IgD-negative memory B cell (primary cell): ENCODE measurements around the gene TMEM121. TPM values are rescaled to one million over a fixed set of nuclear protein-coding genes. Genes with fewer than 3 reads are reported as not detected.

Source experiments
- H3K27ac Mint-ChIP-seq, 3 donors: one replicate each; pipeline ENCODE4 v1.8.0; 2020 to 2022; ENCODE audit warnings: mild to moderate bottlenecking in 3 of 3, mixed read lengths in 3 of 3, moderate library complexity in 1 of 3
- H3K27me3 Mint-ChIP-seq: one replicate; pipeline ENCODE4 v1.8.0; 2021; ENCODE audit warnings: mixed read lengths
- H3K36me3 Mint-ChIP-seq: one replicate; pipeline ENCODE4 v1.8.0; 2020; ENCODE audit warnings: mild to moderate bottlenecking, mixed read lengths
- H3K4me1 Mint-ChIP-seq, 3 donors: one replicate each; pipeline ENCODE4 v1.8.0; 2020 to 2022; ENCODE audit warnings: mixed read lengths in 3 of 3, mild to moderate bottlenecking in 1 of 3
- H3K4me3 Mint-ChIP-seq, 4 donors: one replicate each; pipeline ENCODE4 v1.8.0; 2020 to 2022; ENCODE audit warnings: mild to moderate bottlenecking in 4 of 4, mixed read lengths in 4 of 4, moderate library complexity in 3 of 4
- H3K9me3 Mint-ChIP-seq, 3 donors: one replicate each; pipeline ENCODE4 v1.8.0; 2020 to 2021; ENCODE audit warnings: mixed read lengths in 3 of 3, mild to moderate bottlenecking in 1 of 3
- polyA plus RNA-seq: library from polyadenylated mRNA; unstranded; fragments of 300-500 nt; fragmentation: Illumina TruSeq; gene quantifications from one replicate; pipeline ENCODE4 v1.2.3, GENCODE V29; 2021

Gene TMEM121
- polyA plus RNA-seq, 1 donor from 2014 or later: 5.5 TPM

- Mint-ChIP-seq H3K36me3 (peaks cover 2% of the 10 kb centered on the region), H3K9me3 (no peaks in the 10 kb centered on the region), H3K4me3 (peak overlapping the region in 3 of 4 donors; percentile 4 to 54 (median 7)), H3K4me1 (peaks cover 17 to 34% (median 31%) of the 10 kb centered on the region in 3 donors), H3K27ac (peak overlapping the region; percentile 96 to 100 (median 100)), H3K27me3 (no peaks in the 10 kb centered on the region)
Observed at GRCh38 chr14:105484069-105484996, 42.0 kb upstream of the TMEM121 start.

- Mint-ChIP-seq H3K27ac (peak overlapping the region; percentile 96 to 100 (median 98)), H3K27me3 (no peaks in the 10 kb centered on the region), H3K4me1 (peaks cover 19 to 33% (median 29%) of the 10 kb centered on the region in 3 donors), H3K4me3 (peak overlapping the region in 3 of 4 donors; percentile 4 to 96 (median 72)), H3K9me3 (no peaks in the 10 kb centered on the region), H3K36me3 (peaks cover 2% of the 10 kb centered on the region)
Observed at GRCh38 chr14:105484997-105485393, 41.4 kb upstream of the TMEM121 start.

GRCh38 chr14:105485739-105486162, 40.6 kb upstream of the TMEM121 start:
- Mint-ChIP-seq H3K27me3 (no peaks in the 10 kb centered on the region), H3K9me3 (no peaks in the 10 kb centered on the region), H3K36me3 (peaks cover 2% of the 10 kb centered on the region), H3K27ac (peak overlapping the region; percentile 96 to 100 (median 98)), H3K4me1 (peaks cover 18 to 31% (median 23%) of the 10 kb centered on the region in 3 donors), H3K4me3 (peak overlapping the region; percentile 86 to 96 (median 95))

GRCh38 chr14:105486163-105486973, 40.0 kb upstream of the TMEM121 start, which contains the start of gene CRIP1:
CRIP1 (plus strand) TSS chr14:105486886; CDS start chr14:105487260, 374 bp downstream.
- Mint-ChIP-seq H3K4me1 (peaks cover 18 to 25% (median 21%) of the 10 kb centered on the region in 3 donors), H3K27me3 (no peaks in the 10 kb centered on the region), H3K36me3 (peaks cover 2% of the 10 kb centered on the region), H3K27ac (peak within 1 kb of the TSS; percentile 96 to 100 (median 98)), H3K4me3 (peak within 1 kb of the TSS; percentile 86 to 96 (median 95)), H3K9me3 (no peaks in the 10 kb centered on the region)

GRCh38 chr14:105486974-105487448, 39.4 kb upstream of the TMEM121 start:
- Mint-ChIP-seq H3K4me3 (peak overlapping the region; percentile 86 to 96 (median 95)), H3K36me3 (peaks cover 2% of the 10 kb centered on the region), H3K4me1 (peaks cover 14 to 22% (median 20%) of the 10 kb centered on the region in 3 donors), H3K27me3 (no peaks in the 10 kb centered on the region), H3K9me3 (no peaks in the 10 kb centered on the region), H3K27ac (peak overlapping the region; percentile 96 to 100 (median 98))

GRCh38 chr14:105487449-105487985, 38.9 kb upstream of the TMEM121 start:
- Mint-ChIP-seq H3K27me3 (no peaks in the 10 kb centered on the region), H3K36me3 (peaks cover 2% of the 10 kb centered on the region), H3K4me3 (peak overlapping the region; percentile 86 to 96 (median 95)), H3K27ac (peak overlapping the region; percentile 96 to 100 (median 98)), H3K9me3 (no peaks in the 10 kb centered on the region), H3K4me1 (peaks cover 11 to 17% (median 15%) of the 10 kb centered on the region in 3 donors)

- peak overlapping the region; percentile 86 to 96 (median 95) for H3K4me3 Mint-ChIP-seq
- no peaks in the 10 kb centered on the region for H3K27me3 Mint-ChIP-seq
- H3K9me3 Mint-ChIP-seq: no peaks in the 10 kb centered on the region
- peaks cover 11 to 17% (median 13%) of the 10 kb centered on the region in 3 donors for H3K4me1 Mint-ChIP-seq
- H3K27ac Mint-ChIP-seq: peak overlapping the region; percentile 91 to 100 (median 98)
- peaks cover 2% of the 10 kb centered on the region for H3K36me3 Mint-ChIP-seq
Observed at GRCh38 chr14:105487986-105488777, 38.2 kb upstream of the TMEM121 start.

GRCh38 chr14:105488781-105489541, 37.4 kb upstream of the TMEM121 start:
- Mint-ChIP-seq H3K36me3 (peaks cover 2% of the 10 kb centered on the region), H3K27me3 (no peaks in the 10 kb centered on the region), H3K4me1 (peaks cover 11 to 17% (median 13%) of the 10 kb centered on the region in 3 donors), H3K4me3 (peak overlapping the region; percentile 86 to 96 (median 94)), H3K9me3 (no peaks in the 10 kb centered on the region), H3K27ac (peak overlapping the region; percentile 89 to 100 (median 97))

GRCh38 chr14:105489542-105490266, 36.7 kb upstream of the TMEM121 start:
- Mint-ChIP-seq H3K27ac (peak overlapping the region; percentile 89 to 100 (median 97)), H3K4me3 (peak overlapping the region; percentile 83 to 96 (median 94)), H3K9me3 (no peaks in the 10 kb centered on the region), H3K27me3 (no peaks in the 10 kb centered on the region), H3K36me3 (peaks cover 2% of the 10 kb centered on the region), H3K4me1 (peaks cover 8 to 14% (median 11%) of the 10 kb centered on the region in 3 donors)

- H3K27me3 Mint-ChIP-seq: no peaks in the 10 kb centered on the region
- peak overlapping the region in 2 of 3 donors; percentile 89 to 100 for H3K27ac Mint-ChIP-seq
- H3K36me3 Mint-ChIP-seq: peaks cover 2% of the 10 kb centered on the region
- H3K4me1 Mint-ChIP-seq: peaks cover 7 to 14% (median 11%) of the 10 kb centered on the region in 3 donors
- H3K4me3 Mint-ChIP-seq: peak overlapping the region; percentile 83 to 96 (median 94)
- no peaks in the 10 kb centered on the region for H3K9me3 Mint-ChIP-seq
Observed at GRCh38 chr14:105490267-105490571, 36.2 kb upstream of the TMEM121 start.

- H3K4me1 Mint-ChIP-seq: peaks cover 4 to 12% (median 11%) of the 10 kb centered on the region in 3 donors
- H3K27me3 Mint-ChIP-seq: no peaks in the 10 kb centered on the region
- H3K9me3 Mint-ChIP-seq: no peaks in the 10 kb centered on the region
- H3K4me3 Mint-ChIP-seq: peak within 1 kb of the TSS; percentile 83 to 96 (median 94)
- peaks cover 2% of the 10 kb centered on the region for H3K36me3 Mint-ChIP-seq
- H3K27ac Mint-ChIP-seq: peak within 1 kb of the TSS; percentile 89 to 100 (median 98)
Observed at GRCh38 chr14:105490572-105491365, 35.6 kb upstream of the TMEM121 start, which contains the start of gene TEDC1. TEDC1 (plus strand) TSS chr14:105491246; CDS start chr14:105491376, 130 bp downstream.
